H1 (cell line): ENCODE results near the gene GARNL3. TPM values are rescaled to one million over a fixed set of nuclear protein-coding genes. Genes with fewer than 3 reads are reported as not detected.

Experiments used
- CTCF ChIA-PET: fragments of 300-600 bp; sonication (Branson Sonifier 250); formaldehyde crosslinking; loops from one replicate; lab custom pipeline; 2021; ENCODE audit not compliant: partially characterized antibody; lab: Charles Lee
- POLR2A ChIA-PET: fragments of 300-600 bp; sonication (Branson Sonifier 250); formaldehyde crosslinking; loops from one replicate; lab custom pipeline; 2021; ENCODE audit warnings: inconsistent platforms; ENCODE audit not compliant: partially characterized antibody; lab: Charles Lee
- DNase-seq, 2 experiments: peaks; one replicate each; pipeline versions ENCODE4 v3.0.0 to v3.0.0-alpha.2; 2010 to 2022; ENCODE audit warnings: low spot score in 2 of 2, low read depth in 1 of 2, mixed read lengths in 1 of 2
- FAIRE-seq: peaks from 2 replicates; lab custom pipeline; 2011; peaks lifted over from hg19 to GRCh38; lab: Jason Lieb, UNC
- H2AFZ ChIP-seq: 2 replicates; pipeline ENCODE4 v1.8.1; 2012; ENCODE audit warnings: low read length, inconsistent platforms
- H2AK5ac ChIP-seq: 2 replicates; pipeline ENCODE4 v1.6.1; 2013; ENCODE audit warnings: low read depth, low read length
- H2BK120ac ChIP-seq: replicated peaks from 2 replicates; pipeline ENCODE3; 2013; ENCODE audit warnings: low read depth, low read length, inconsistent platforms
- H2BK12ac ChIP-seq: 2 replicates; pipeline ENCODE4 v1.6.1; 2013; ENCODE audit warnings: low read depth, low read length
- H2BK15ac ChIP-seq: 2 replicates; pipeline ENCODE4 v1.6.1; 2013; ENCODE audit warnings: low read length
- H2BK20ac ChIP-seq: 2 replicates; pipeline ENCODE4 v1.6.1; 2013; ENCODE audit warnings: low read length
- H2BK5ac ChIP-seq: 2 replicates; pipeline ENCODE4 v1.6.1; 2013; ENCODE audit warnings: low read depth, low read length
- H3K14ac ChIP-seq: 2 replicates; pipeline ENCODE4 v1.6.1; 2013; ENCODE audit warnings: inconsistent platforms; ENCODE audit not compliant: insufficient read length
- H3K18ac ChIP-seq: 2 replicates; pipeline ENCODE4 v1.6.1; 2013; ENCODE audit warnings: low read length; ENCODE audit errors: extremely low read depth
- H3K23ac ChIP-seq: 2 replicates; pipeline ENCODE4 v1.6.1; 2013; ENCODE audit warnings: inconsistent platforms; ENCODE audit not compliant: insufficient read length
- H3K23me2 ChIP-seq: 2 replicates; pipeline ENCODE4 v1.6.1; 2013; ENCODE audit warnings: low read depth, low read length
- H3K27ac ChIP-seq: 2 replicates; pipeline ENCODE4 v1.6.1; 2011; ENCODE audit warnings: low read depth, low read length, inconsistent platforms
- H3K27me3 ChIP-seq, 4 experiments: replicated peaks in 1 of 4; 1 replicate in 1 of 4; 2 replicates in 3 of 4; pipeline versions ENCODE4 v1.6.1 to v1.8.1; 2011 to 2013; ENCODE audit warnings: low read length in 3 of 4, mild to moderate bottlenecking in 3 of 4, inconsistent platforms in 2 of 4, mixed read lengths in 2 of 4, moderate library complexity in 1 of 4; ENCODE audit not compliant: control insufficient read depth in 3 of 4, insufficient read depth in 3 of 4; ENCODE audit errors: extremely low read depth in 1 of 4
- H3K36me3 ChIP-seq, 4 experiments: 2 replicates each; pipeline versions ENCODE4 v1.6.1 to v1.8.1; 2011 to 2013; ENCODE audit warnings: mild to moderate bottlenecking in 4 of 4, low read length in 3 of 4, moderate library complexity in 2 of 4, control low read depth in 1 of 4, inconsistent platforms in 1 of 4; ENCODE audit not compliant: insufficient read depth in 4 of 4, control insufficient read depth in 2 of 4
- H3K4ac ChIP-seq: replicated peaks from 2 replicates; pipeline ENCODE3; 2013; ENCODE audit warnings: low read length, low read depth, mixed read lengths, inconsistent platforms; ENCODE audit not compliant: insufficient read length
- H3K4me1 ChIP-seq, 4 experiments: replicated peaks in 1 of 4; 1 replicate in 1 of 4; 2 replicates in 3 of 4; pipeline versions ENCODE4 v1.6.1 to v1.8.1; 2011 to 2013; ENCODE audit warnings: low read length in 3 of 4, inconsistent platforms in 2 of 4, mixed read lengths in 1 of 4; ENCODE audit not compliant: insufficient read depth in 4 of 4, control insufficient read depth in 3 of 4
- H3K4me2 ChIP-seq, 2 experiments: 2 replicates each; pipeline versions ENCODE4 v1.6.1 to v1.8.1; 2011 to 2013; ENCODE audit warnings: low read depth in 2 of 2, low read length in 2 of 2, control low read depth in 1 of 2, inconsistent platforms in 1 of 2, mild to moderate bottlenecking in 1 of 2; ENCODE audit not compliant: insufficient read depth in 1 of 2
- H3K4me3 ChIP-seq, 4 experiments: fragments of 200-600, 300-600 bp in 1 of 4; sonication (generic), shearing (Covaris generic), sonication (Bioruptor Twin) in 1 of 4; 2 replicates each; pipeline versions ENCODE4 v1.5.1 to v1.8.1; 2011 to 2016; ENCODE audit warnings: low read length in 4 of 4, low read depth in 3 of 4, control low read depth in 2 of 4, inconsistent platforms in 2 of 4, mild to moderate bottlenecking in 2 of 4, mixed read lengths in 1 of 4, moderate library complexity in 1 of 4; ENCODE audit not compliant: insufficient read depth in 2 of 4; ENCODE audit errors: extremely low read depth in 1 of 4
- H3K56ac ChIP-seq: replicated peaks from 2 replicates; pipeline ENCODE3; 2013; ENCODE audit warnings: low read depth, mild to moderate bottlenecking, mixed read lengths, low read length, inconsistent platforms; ENCODE audit not compliant: insufficient read length
- H3K79me1 ChIP-seq: 2 replicates; pipeline ENCODE4 v1.6.1; 2013; ENCODE audit warnings: low read depth, low read length, control low read depth
- H3K79me2 ChIP-seq, 2 experiments: 2 replicates each; pipeline versions ENCODE4 v1.6.1 to v1.8.1; 2012 to 2013; ENCODE audit warnings: low read length in 2 of 2, mild to moderate bottlenecking in 2 of 2, inconsistent platforms in 1 of 2; ENCODE audit not compliant: insufficient read depth in 2 of 2, control insufficient read depth in 1 of 2
- H3K9ac ChIP-seq, 4 experiments: replicated peaks in 1 of 4; 1 replicate in 1 of 4; 2 replicates in 3 of 4; pipeline versions ENCODE4 v1.6.1 to v1.8.1; 2011 to 2013; ENCODE audit warnings: low read depth in 3 of 4, low read length in 3 of 4, control low read depth in 2 of 4, mild to moderate bottlenecking in 2 of 4, moderate library complexity in 2 of 4, inconsistent platforms in 1 of 4; ENCODE audit errors: extremely low read depth in 1 of 4
- H3K9me3 ChIP-seq, 2 experiments: 2 replicates each; pipeline versions ENCODE4 v1.6.1 to v1.8.1; 2012 to 2013; ENCODE audit warnings: mild to moderate bottlenecking in 2 of 2, moderate library complexity in 2 of 2, control low read depth in 1 of 2, inconsistent platforms in 1 of 2, low read depth in 1 of 2, low read length in 1 of 2, mixed read lengths in 1 of 2; ENCODE audit not compliant: insufficient read depth in 2 of 2
- H4K20me1 ChIP-seq, 2 experiments: replicated peaks in 1 of 2; 2 replicates each; pipeline versions ENCODE3 to v1.8.1; 2011 to 2013; ENCODE audit warnings: inconsistent platforms in 2 of 2, low read length in 2 of 2, mild to moderate bottlenecking in 1 of 2; ENCODE audit not compliant: insufficient read depth in 2 of 2, control insufficient read depth in 1 of 2
- H4K5ac ChIP-seq: 2 replicates; pipeline ENCODE4 v1.6.1; 2013; ENCODE audit warnings: low read length, low read depth, mixed read lengths, inconsistent platforms; ENCODE audit not compliant: insufficient read length
- H4K8ac ChIP-seq: 2 replicates; pipeline ENCODE4 v1.8.0; 2013; ENCODE audit warnings: mild to moderate bottlenecking, moderate library complexity, low read length, inconsistent platforms; ENCODE audit not compliant: insufficient read depth; ENCODE audit errors: extremely low read depth
- H4K91ac ChIP-seq: replicated peaks from 2 replicates; pipeline ENCODE3; 2013; ENCODE audit warnings: low read length, mixed read lengths, inconsistent platforms; ENCODE audit not compliant: insufficient read length
- BACH1 ChIP-seq: IDR thresholded peaks from 2 replicates; pipeline ENCODE4 v1.6.1; 2012; ENCODE audit warnings: low read length, improper control_type of control experiment
- CEBPB ChIP-seq: IDR thresholded peaks from 2 replicates; pipeline ENCODE4 v1.6.1; 2012; ENCODE audit warnings: low read depth, low read length
- KDM5A ChIP-seq: fragments of 200-600 bp; IDR thresholded peaks from 2 replicates; pipeline ENCODE4 v1.7.1; 2012; ENCODE audit warnings: mild to moderate bottlenecking, low read length, inconsistent platforms, mixed read lengths
- POLR2AphosphoS5 ChIP-seq: IDR thresholded peaks from 2 replicates; pipeline ENCODE4 v1.6.1; 2011; ENCODE audit warnings: low read depth, low read length
- SIN3A ChIP-seq, 2 experiments: IDR thresholded peaks in 1 of 2; conservative IDR thresholded peaks in 1 of 2; 2 replicates each; pipeline ENCODE4 v1.6.1; 2011 to 2012; ENCODE audit warnings: low read length in 2 of 2, improper control_type of control experiment in 1 of 2, low read depth in 1 of 2, mild to moderate bottlenecking in 1 of 2
- SP2 ChIP-seq: IDR thresholded peaks from 2 replicates; pipeline ENCODE4 v1.6.1; 2012; ENCODE audit warnings: mild to moderate bottlenecking, low read length, inconsistent platforms
- ZNF274 ChIP-seq: IDR thresholded peaks from 2 replicates; pipeline ENCODE4 v1.7.0; 2012; ENCODE audit warnings: low read length, borderline replicate concordance; ENCODE audit errors: extremely low read depth
- polyA plus RNA-seq, 7 experiments: library from polyadenylated mRNA; depleted of rRNA in 3 of 7; stranded (reverse) in 5 of 7; unstranded in 2 of 7; fragments of >200 nt in 5 of 7; fragments of 200-250 nt in 2 of 7; gene quantifications; 1 replicate in 5 of 7; 2 replicates in 1 of 7; 4 replicates in 1 of 7; pipeline versions ENCODE4 v1.2.1 to v1.2.3, GENCODE V29; 2011 to 2013; ENCODE audit warnings: missing spikeins in 2 of 7, mixed read lengths in 2 of 7
- total RNA-seq: library from RNA; stranded (reverse); fragmentation: NEBNext Ultra II Directional; extraction: Animal tissue kit (Norgen Biotek cat#: 25700); gene quantifications from 2 replicates; pipeline ENCODE4 v1.2.1, GENCODE V29; 2021

The GARNL3 gene
- total and polyA plus RNA-seq, 2 of the 8 experiments (the other 6 are each of a cell fraction or from before 2014, with no cell fraction given): 6.5 to 18.3 TPM

DNA sequence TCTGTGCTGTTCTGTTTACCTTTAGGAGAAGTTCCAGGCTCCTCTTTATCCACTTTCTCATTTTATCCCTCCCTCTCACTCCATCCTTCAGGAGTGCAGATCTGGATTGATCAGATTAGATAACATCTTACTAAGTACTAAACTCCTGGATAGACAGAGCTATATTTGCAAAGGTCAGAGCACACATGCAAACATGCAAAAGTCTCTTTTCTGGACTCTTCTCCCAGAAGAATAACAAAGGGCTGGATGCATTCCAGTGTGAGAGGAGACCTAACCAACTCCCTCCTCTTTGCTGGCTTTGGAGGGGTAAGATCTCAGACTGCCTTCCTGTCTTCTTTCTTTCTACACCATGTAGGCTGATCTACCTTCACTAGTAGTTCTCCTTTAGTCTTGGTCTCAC, 21.4 kb downstream of the GARNL3 start:
- H2AK5ac ChIP-seq: no peak overlapping the region
- H2BK20ac ChIP-seq: no peak overlapping the region
- H3K9ac ChIP-seq: no peak overlapping the region
- TF ChIP-seq CEBPB (no peak), BACH1 (no peak), SP2 (no peak), KDM5A (no peak), SIN3A (conservative IDR thresholded peaks at IDR 0.05 in 1 of 2, IDR thresholded peaks at IDR 0.05 in 1 of 2; ENCODE audit: low read depth in 1 of 2, low read length in 2 of 2) (no peak), ZNF274 (no peak), POLR2AphosphoS5 (no peak)
- H2BK120ac ChIP-seq: no peak overlapping the region
- POLR2A ChIA-PET: interaction anchor here (1.6 kb wide), 1 partner anchor 12 kb away, joined by 3 read pairs; no protein-coding TSS in a partner anchor
- no peak overlapping the region for H3K4me3 ChIP-seq
- H3K4me2 ChIP-seq: no peak overlapping the region
- H3K23ac ChIP-seq: no peak overlapping the region
- H4K5ac ChIP-seq: no peak overlapping the region
- H2BK12ac ChIP-seq: no peak overlapping the region
- no peak overlapping the region for H2BK5ac ChIP-seq
- no peaks in the 10 kb centered on the region for H3K36me3 ChIP-seq
- H2AFZ ChIP-seq: no peak overlapping the region
- CTCF ChIA-PET: no interaction called here
- H3K56ac ChIP-seq: no peak overlapping the region
- no peaks in the 10 kb centered on the region for H3K23me2 ChIP-seq
- no peaks in the 10 kb centered on the region; the same call in 1 of the 2 replicates for H3K79me1 ChIP-seq
- no peaks in the 10 kb centered on the region for H3K27me3 ChIP-seq
- no peak overlapping the region for H3K27ac ChIP-seq
- H3K4me1 ChIP-seq: peaks cover 0 to 2% (median 0%) of the 10 kb centered on the region in 4 experiments; a peak in 1 of 7 replicates
- no peak overlapping the region for H3K14ac ChIP-seq
- H4K20me1 ChIP-seq: peaks cover 0 to 4% of the 10 kb centered on the region in 2 experiments
- H3K4ac ChIP-seq: no peak overlapping the region
- H4K91ac ChIP-seq: no peak overlapping the region
- FAIRE-seq: no peak
- H3K18ac ChIP-seq: no peak overlapping the region
- no peak for DNase-seq
- H2BK15ac ChIP-seq: no peak overlapping the region
- no peaks in the 10 kb centered on the region for H3K9me3 ChIP-seq
- H3K79me2 ChIP-seq: no peaks in the 10 kb centered on the region
- no peak overlapping the region for H4K8ac ChIP-seq
